Mucosa of gallbladder (tissue), 1 donor: Measurements from ENCODE around the gene ZBTB37. TPM values are rescaled to one million over a fixed set of nuclear protein-coding genes. Genes with fewer than 3 reads are reported as not detected.
"Not testable (repeated sequence)": the region's sequence is repeated elsewhere in the genome, so short reads cannot be mapped to it uniquely, and the experiment has no call there.

ENCODE experiments used
- DNase-seq: peaks from one replicate; pipeline ENCODE4 v3.0.0-alpha.2; 2020; ENCODE audit warnings: low spot score
- total RNA-seq: library from RNA; stranded (reverse); gene quantifications from one replicate; pipeline ENCODE4 v1.2.1, GENCODE V29; 2021
- donor health status: DM: no; HTN: no; CAD: no.

Gene ZBTB37
- total RNA-seq, 1 donor from 2014 or later = 13.0 TPM

GRCh38 chr1:173903827-173904531 lies 35.8 kb downstream of the ZBTB37 start:
- DNase-seq = no peak

GRCh38 chr1:173913111-173913510 lies 44.9 kb downstream of the ZBTB37 start:
- no peak for DNase-seq

DNA sequence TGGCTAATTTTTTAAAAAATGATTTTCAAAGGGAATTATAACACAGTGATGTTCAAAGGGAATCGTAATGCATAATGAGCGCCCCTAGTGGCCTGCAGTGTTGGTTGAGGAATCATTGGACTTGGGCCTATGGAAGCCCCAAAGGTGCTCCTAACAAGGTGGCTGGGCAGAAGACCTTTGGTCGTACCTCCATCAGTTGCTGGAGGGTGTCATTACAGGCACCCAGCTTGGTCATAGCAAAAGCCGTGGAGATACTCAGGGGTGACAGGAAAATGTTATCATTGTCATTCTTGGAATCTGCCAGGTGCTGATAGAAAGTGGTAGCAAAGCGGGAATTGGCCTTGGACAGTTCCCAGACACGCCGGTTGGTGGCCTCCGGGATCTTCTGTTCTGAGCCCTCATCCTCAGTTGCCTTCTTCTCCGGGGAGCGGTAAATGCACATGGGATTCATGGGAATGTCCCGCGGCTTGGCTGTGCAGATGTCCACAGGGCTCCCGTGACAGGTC lies 46.2 kb downstream of the ZBTB37 start:
- DNase-seq = no peak

GRCh38 chr1:173915596-173915995 lies 47.4 kb downstream of the ZBTB37 start:
- DNase-seq = no peak

- DNase-seq = no peak
These were observed 48.5 kb downstream of the ZBTB37 start for GRCh38 chr1:173916667-173917066.

GRCh38 chr1:173917149-173917548 lies 49.0 kb downstream of the ZBTB37 start, which contains the start of gene SERPINC1:
Gene SERPINC1, minus strand, starts transcription at chr1:173917327. Its CDS starts 68 bp downstream, at chr1:173917259.
- no peak for DNase-seq

GRCh38 chr1:173917635-173918493 lies 49.7 kb downstream of the ZBTB37 start:
- no peak for DNase-seq

DNA sequence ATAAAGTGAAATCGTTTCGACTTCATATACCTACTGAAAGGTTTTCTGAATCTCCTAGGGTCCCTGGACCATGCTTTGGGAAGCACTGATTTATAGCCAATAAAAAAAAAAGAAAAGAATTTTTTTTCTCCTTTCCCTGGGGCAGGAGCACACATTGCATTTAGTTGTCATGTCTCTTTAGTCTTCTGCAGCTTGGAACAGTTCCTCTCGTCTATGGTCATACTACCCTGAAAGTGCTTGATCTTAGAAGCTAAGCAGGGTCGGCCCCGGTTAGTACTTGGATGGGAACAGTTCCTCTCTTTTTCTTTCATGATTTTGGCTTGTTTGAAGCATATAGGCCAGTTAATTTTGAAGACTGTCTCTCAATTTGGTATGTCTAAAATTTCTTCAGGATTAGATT lies 52.7 kb downstream of the ZBTB37 start:
- no peak for DNase-seq

GRCh38 chr1:173925306-173926242 lies 57.4 kb downstream of the ZBTB37 start:
- no peak for DNase-seq

GRCh38 chr1:173930541-173930940 lies 62.4 kb downstream of the ZBTB37 start:
- not testable (repeated sequence) for DNase-seq

DNA sequence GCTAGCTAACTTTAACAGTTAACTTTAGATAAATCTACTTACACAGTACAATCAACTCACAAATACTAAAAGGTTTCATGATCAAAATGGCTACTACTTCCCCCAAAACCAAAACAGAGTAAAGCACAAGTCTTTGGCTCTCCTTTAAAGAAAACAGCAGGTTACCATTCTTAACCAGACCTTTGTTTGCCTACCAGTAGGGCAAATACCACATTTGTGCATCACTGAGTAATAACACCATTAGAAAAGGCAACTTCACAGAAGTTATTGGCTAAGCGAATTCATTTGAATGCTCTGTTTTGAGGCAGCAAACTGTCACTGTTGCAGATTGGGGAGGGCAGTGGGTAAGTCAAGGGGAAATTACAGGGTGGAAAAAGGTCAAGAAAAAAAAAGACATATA lies 66.3 kb downstream of the ZBTB37 start:
- no peak for DNase-seq

DNA sequence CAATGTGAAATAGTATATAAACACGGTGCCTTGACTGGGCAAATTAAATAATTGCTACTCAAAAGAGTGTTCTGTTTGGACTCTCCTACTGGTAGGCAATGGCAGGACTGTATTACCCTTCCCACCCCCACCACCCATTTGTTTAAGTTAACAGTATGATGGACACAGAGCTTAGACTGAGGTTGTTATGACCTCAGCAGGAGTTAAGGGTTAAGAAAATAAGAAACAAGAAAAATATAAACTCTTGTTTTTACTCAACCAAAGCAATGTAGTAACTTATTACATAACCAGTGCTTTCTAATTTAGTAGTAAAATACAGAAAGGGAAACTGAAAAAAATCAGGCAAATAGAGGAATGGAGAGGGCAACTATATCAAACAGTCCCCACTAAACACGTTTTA lies 68.9 kb downstream of the ZBTB37 start:
- DNase-seq = no peak

DNA sequence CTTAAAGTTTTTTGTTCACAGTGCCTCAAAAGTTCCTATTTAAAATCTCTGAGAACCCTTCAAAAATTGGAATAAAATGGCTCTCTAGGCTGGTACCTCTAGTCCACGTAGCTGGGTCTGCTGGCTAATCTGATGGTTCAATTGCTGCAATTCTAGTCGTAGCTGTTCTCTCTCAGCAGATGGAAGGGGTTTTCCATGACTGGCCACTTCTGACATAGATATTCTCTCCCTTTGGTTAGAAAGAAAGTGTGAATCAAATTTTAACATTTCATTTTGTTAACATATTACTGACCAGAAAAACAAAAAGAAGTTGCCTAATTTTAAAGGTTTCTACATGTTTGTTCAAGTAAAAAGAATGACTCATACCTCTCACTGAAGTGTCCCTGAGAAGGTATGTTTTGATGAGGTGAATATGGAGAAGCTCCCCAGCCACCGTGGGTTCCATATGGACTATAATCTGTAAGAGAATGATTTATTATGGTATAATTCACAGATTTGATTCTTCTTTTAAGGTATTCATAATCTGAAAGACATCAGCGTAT lies 78.3 kb downstream of the ZBTB37 start:
- DNase-seq = no peak

DNA sequence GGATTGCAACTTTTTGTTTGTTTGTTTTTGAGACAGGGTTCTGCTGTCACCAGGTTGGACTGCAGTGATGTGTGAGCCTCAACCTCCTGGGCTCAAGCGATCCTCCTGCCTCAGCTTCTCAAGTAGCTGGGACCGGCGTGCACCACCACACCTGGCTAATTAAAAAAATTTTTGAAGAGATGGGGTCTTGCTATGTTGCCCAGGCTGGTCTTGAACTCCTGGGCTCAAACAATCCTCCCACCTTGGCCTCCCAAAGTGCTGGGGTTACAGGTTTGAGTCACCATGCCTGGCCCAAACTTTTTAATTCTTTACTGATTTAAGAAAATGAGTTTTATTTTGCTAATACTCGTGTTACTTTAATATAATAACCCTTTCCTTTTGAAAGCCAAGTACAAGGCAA lies 80.4 kb downstream of the ZBTB37 start:
- no peak for DNase-seq

Other genes with a start within 250 kb of the ZBTB37 start
- not detected for gene TEX50, start 233.0 kb upstream of the ZBTB37 start, total RNA-seq
- gene ANKRD45, start 198.5 kb upstream of the ZBTB37 start, total RNA-seq = 0.69 TPM
- gene KLHL20, start 153.4 kb upstream of the ZBTB37 start, total RNA-seq = 19.6 TPM
- gene DARS2, start 43.7 kb upstream of the ZBTB37 start, total RNA-seq = 16.9 TPM
- gene CENPL, start 43.5 kb upstream of the ZBTB37 start, total RNA-seq = 5.5 TPM
- gene GAS5, start 391 bp upstream of the ZBTB37 start, total RNA-seq = 234 TPM
- 1.2 TPM for gene SERPINC1, start 48.9 kb downstream of the ZBTB37 start, total RNA-seq
- 35.0 TPM for gene RC3H1, start 154.0 kb downstream of the ZBTB37 start, total RNA-seq